HUES6 (cell line): Measurements from ENCODE around the gene PABPC4L.
"Not testable (repeated sequence)": the region's sequence is repeated elsewhere in the genome, so short reads cannot be mapped to it uniquely, and the experiment has no call there.

ENCODE experiments used
- H3K27ac ChIP-seq: 2 replicates; pipeline ENCODE4 v1.7.0; 2013; ENCODE audit warnings: low read depth, mild to moderate bottlenecking, low read length, inconsistent platforms
- H3K27me3 ChIP-seq: 2 replicates; pipeline ENCODE4 v1.6.1; 2013; ENCODE audit warnings: low read length; ENCODE audit not compliant: control insufficient read depth, insufficient read depth
- H3K36me3 ChIP-seq: 2 replicates; pipeline ENCODE4 v1.6.1; 2013; ENCODE audit warnings: low read length; ENCODE audit not compliant: control insufficient read depth, insufficient read depth
- H3K4me1 ChIP-seq: 2 replicates; pipeline ENCODE4 v1.6.1; 2013; ENCODE audit warnings: low read length; ENCODE audit not compliant: control insufficient read depth, insufficient read depth
- H3K4me3 ChIP-seq: 2 replicates; pipeline ENCODE4 v1.5.1; 2013; ENCODE audit warnings: low read depth, low read length
- H3K9ac ChIP-seq: one replicate; pipeline ENCODE4 v1.6.1; 2013; ENCODE audit warnings: mild to moderate bottlenecking, low read length
- H3K9me3 ChIP-seq: 2 replicates; pipeline ENCODE4 v1.6.1; 2013; ENCODE audit warnings: low read depth, low read length; ENCODE audit not compliant: control insufficient read depth, insufficient read depth

PABPC4L gene

GRCh38 chr4:134201216-134202161, at the start of gene PABPC4L:
TSS of gene PABPC4L (minus strand) at chr4:134201789. CDS start at chr4:134201019, 770 bp downstream.
- H3K4me3 ChIP-seq = peak within 1 kb of the TSS; percentile 69
- H3K27me3 ChIP-seq = no peaks in the 10 kb centered on the region
- no peaks in the 10 kb centered on the region for H3K36me3 ChIP-seq
- H3K27ac ChIP-seq = peak within 1 kb of the TSS; percentile 71; the same call in 1 of the 2 replicates
- peaks cover 5% of the 10 kb centered on the region for H3K9me3 ChIP-seq
- peak within 1 kb of the TSS; percentile 51 for H3K9ac ChIP-seq
- H3K4me1 ChIP-seq = peaks cover 21% of the 10 kb centered on the region; the same call in 1 of the 2 replicates

GRCh38 chr4:134251322-134251721, 49.7 kb upstream of the PABPC4L start:
- H3K9me3 ChIP-seq = no peaks in the 10 kb centered on the region
- H3K36me3 ChIP-seq = no peaks in the 10 kb centered on the region
- H3K9ac ChIP-seq = no peak overlapping the region
- no peaks in the 10 kb centered on the region for H3K4me1 ChIP-seq
- no peaks in the 10 kb centered on the region for H3K27me3 ChIP-seq
- no peak overlapping the region for H3K4me3 ChIP-seq
- H3K27ac ChIP-seq = no peak overlapping the region

- Histone ChIP-seq H3K27ac (no peak overlapping the region), H3K4me1 (no peaks in the 10 kb centered on the region), H3K36me3 (no peaks in the 10 kb centered on the region), H3K27me3 (no peaks in the 10 kb centered on the region), H3K4me3 (no peak overlapping the region), H3K9me3 (no peaks in the 10 kb centered on the region), H3K9ac (no peak overlapping the region)
Observed at GRCh38 chr4:134243742-134244713, 42.4 kb upstream of the PABPC4L start.

GRCh38 chr4:134219043-134219442, 17.5 kb upstream of the PABPC4L start:
- Histone ChIP-seq H3K4me3 (no peak overlapping the region), H3K27me3 (no peaks in the 10 kb centered on the region), H3K9ac (no peak overlapping the region), H3K9me3 (peaks cover 3% of the 10 kb centered on the region; the same call in 1 of the 2 replicates), H3K27ac (no peak overlapping the region), H3K4me1 (no peaks in the 10 kb centered on the region), H3K36me3 (no peaks in the 10 kb centered on the region)

GRCh38 chr4:134216411-134216810, 14.8 kb upstream of the PABPC4L start:
- Histone ChIP-seq H3K27ac (no peak overlapping the region; the same call in 1 of the 2 replicates), H3K27me3 (no peaks in the 10 kb centered on the region), H3K4me1 (no peaks in the 10 kb centered on the region), H3K9me3 (peaks cover 3% of the 10 kb centered on the region; the same call in 1 of the 2 replicates), H3K4me3 (no peak overlapping the region), H3K9ac (no peak overlapping the region), H3K36me3 (no peaks in the 10 kb centered on the region)

- H3K4me3 ChIP-seq = no peak overlapping the region
- no peaks in the 10 kb centered on the region for H3K4me1 ChIP-seq
- H3K9ac ChIP-seq = no peak overlapping the region
- H3K27me3 ChIP-seq = no peaks in the 10 kb centered on the region
- no peak overlapping the region; the same call in 1 of the 2 replicates for H3K27ac ChIP-seq
- H3K36me3 ChIP-seq = no peaks in the 10 kb centered on the region
- H3K9me3 ChIP-seq = peaks cover 3% of the 10 kb centered on the region; the same call in 1 of the 2 replicates
Observed at GRCh38 chr4:134215620-134216344, 14.2 kb upstream of the PABPC4L start.

- not testable (repeated sequence) for H3K27ac ChIP-seq, H3K27me3 ChIP-seq, H3K36me3 ChIP-seq, H3K4me1 ChIP-seq, H3K9ac ChIP-seq, H3K4me3 ChIP-seq
- peaks cover 20% of the 10 kb centered on the region for H3K9me3 ChIP-seq
Observed at GRCh38 chr4:134207955-134208354, 6.4 kb upstream of the PABPC4L start.

GRCh38 chr4:134202166-134202956, 772 bp upstream of the PABPC4L start:
- Histone ChIP-seq H3K36me3 (no peaks in the 10 kb centered on the region), H3K4me3 (peak overlapping the region; percentile 69), H3K9ac (no peak overlapping the region)

GRCh38 chr4:134200811-134201215, 776 bp downstream of the PABPC4L start:
- Histone ChIP-seq H3K9ac (peak overlapping the region; percentile 51), H3K36me3 (no peaks in the 10 kb centered on the region), H3K9me3 (peaks cover 3% of the 10 kb centered on the region), H3K27ac (peak overlapping the region; percentile 71; the same call in 1 of the 2 replicates), H3K4me3 (peak overlapping the region; percentile 69), H3K27me3 (no peaks in the 10 kb centered on the region), H3K4me1 (peaks cover 21% of the 10 kb centered on the region; the same call in 1 of the 2 replicates)

More at GRCh38 chr4:134202166-134202956, 772 bp upstream of the PABPC4L start:
- H3K27me3 ChIP-seq = no peaks in the 10 kb centered on the region
- peaks cover 21% of the 10 kb centered on the region; the same call in 1 of the 2 replicates for H3K4me1 ChIP-seq
- H3K9me3 ChIP-seq = peaks cover 13% of the 10 kb centered on the region
- H3K27ac ChIP-seq = no peak overlapping the region
